ENCODE measurements around the gene MARCHF5.

DNA sequence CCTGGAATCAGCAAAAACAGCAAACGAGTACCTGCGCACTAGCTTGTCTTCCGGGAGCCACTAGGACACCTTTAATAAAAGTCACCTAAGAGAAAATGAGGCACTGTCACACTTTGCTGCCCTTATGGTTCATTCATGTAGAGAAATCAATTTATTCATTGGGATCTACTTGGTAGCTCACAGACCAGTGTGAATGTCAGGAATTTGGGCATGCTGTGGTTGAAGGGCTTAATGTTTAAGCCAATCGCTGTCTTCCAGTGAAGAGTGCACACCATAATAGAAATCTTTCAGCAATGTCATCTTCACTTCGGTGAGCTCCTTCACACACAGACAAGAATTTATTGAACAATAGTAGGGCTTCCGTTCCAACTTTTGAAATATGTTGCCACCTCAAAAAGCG lies 65.1 kb downstream of the MARCHF5 start:
- TF ChIP-seq, protein P1, sequence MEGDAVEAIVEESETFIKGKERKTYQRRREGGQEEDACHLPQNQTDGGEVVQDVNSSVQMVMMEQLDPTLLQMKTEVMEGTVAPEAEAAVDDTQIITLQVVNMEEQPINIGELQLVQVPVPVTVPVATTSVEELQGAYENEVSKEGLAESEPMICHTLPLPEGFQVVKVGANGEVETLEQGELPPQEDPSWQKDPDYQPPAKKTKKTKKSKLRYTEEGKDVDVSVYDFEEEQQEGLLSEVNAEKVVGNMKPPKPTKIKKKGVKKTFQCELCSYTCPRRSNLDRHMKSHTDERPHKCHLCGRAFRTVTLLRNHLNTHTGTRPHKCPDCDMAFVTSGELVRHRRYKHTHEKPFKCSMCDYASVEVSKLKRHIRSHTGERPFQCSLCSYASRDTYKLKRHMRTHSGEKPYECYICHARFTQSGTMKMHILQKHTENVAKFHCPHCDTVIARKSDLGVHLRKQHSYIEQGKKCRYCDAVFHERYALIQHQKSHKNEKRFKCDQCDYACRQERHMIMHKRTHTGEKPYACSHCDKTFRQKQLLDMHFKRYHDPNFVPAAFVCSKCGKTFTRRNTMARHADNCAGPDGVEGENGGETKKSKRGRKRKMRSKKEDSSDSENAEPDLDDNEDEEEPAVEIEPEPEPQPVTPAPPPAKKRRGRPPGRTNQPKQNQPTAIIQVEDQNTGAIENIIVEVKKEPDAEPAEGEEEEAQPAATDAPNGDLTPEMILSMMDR (conservative IDR thresholded peaks at IDR 0.05) = no peak
- no peak for TF ChIP-seq EZH2 (IDR thresholded peaks at IDR 0.05; ENCODE audit: low read depth)

Data from PC-9 (cell line).